PFSK-1 (cell line): Measurements from ENCODE around the gene HHAT.

Experiments used
- FOXP2 ChIP-seq: optimal IDR thresholded peaks from 2 replicates; pipeline ENCODE3; 2011; ENCODE audit warnings: borderline replicate concordance, control low read depth, inconsistent platforms; ENCODE audit not compliant: insufficient read depth; ENCODE audit errors: extremely low read length, extremely low read depth
- POLR2AphosphoS5 ChIP-seq: IDR thresholded peaks from 2 replicates; pipeline ENCODE4 v1.6.1; 2012; ENCODE audit warnings: low read depth, mild to moderate bottlenecking, control low read depth, low read length, moderate library complexity
- REST ChIP-seq, 2 experiments: IDR thresholded peaks; 2 replicates each; pipeline versions ENCODE4 v1.6.1 to v1.8.0; 2011 to 2012; ENCODE audit warnings: low read depth in 2 of 2, low read length in 2 of 2, control low read depth in 1 of 2, inconsistent platforms in 1 of 2, mild to moderate bottlenecking in 1 of 2, moderate library complexity in 1 of 2; ENCODE audit not compliant: insufficient read depth in 1 of 2
- SIN3A ChIP-seq: IDR thresholded peaks from 2 replicates; pipeline ENCODE4 v1.6.1; 2012; ENCODE audit warnings: mild to moderate bottlenecking, low read length, moderate library complexity, borderline replicate concordance; ENCODE audit not compliant: insufficient read depth
- TAF1 ChIP-seq: IDR thresholded peaks from 2 replicates; pipeline ENCODE4 v1.6.1; 2012; ENCODE audit warnings: low read length, control low read depth, borderline replicate concordance; ENCODE audit not compliant: insufficient read depth

The HHAT gene

DNA sequence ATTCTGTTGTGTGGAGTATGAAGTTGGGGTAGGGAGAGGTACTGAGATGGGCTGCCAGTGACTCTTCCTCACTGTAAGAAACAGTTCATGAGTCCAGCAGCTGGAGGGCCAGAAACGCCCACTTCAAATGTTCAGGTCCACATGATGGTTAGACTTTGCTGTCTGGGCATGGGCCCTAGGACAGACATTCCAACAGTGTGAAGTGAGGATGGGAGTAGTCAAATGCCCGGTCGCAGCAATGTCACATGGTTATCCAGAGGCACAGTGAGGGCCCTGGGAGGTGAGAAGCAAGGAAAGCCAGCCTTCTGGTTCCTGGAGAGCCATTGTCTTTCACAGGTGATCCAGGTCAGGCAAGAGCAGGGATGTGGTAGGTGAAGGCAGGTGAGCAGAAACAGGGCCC lies 304.4 kb downstream of the HHAT start:
- TF ChIP-seq TAF1: no peak
- no peak for TF ChIP-seq REST (IDR thresholded peaks at IDR 0.05; ENCODE audit: insufficient read depth in 1 of 2, low read depth in 2 of 2, low read length in 2 of 2)
- TF ChIP-seq SIN3A: no peak
- no peak for TF ChIP-seq FOXP2
- no peak for TF ChIP-seq POLR2AphosphoS5

- TF ChIP-seq SIN3A: no peak
- TF ChIP-seq TAF1: no peak
- no peak for TF ChIP-seq POLR2AphosphoS5
- TF ChIP-seq FOXP2: no peak
- no peak for TF ChIP-seq REST (IDR thresholded peaks at IDR 0.05; ENCODE audit: insufficient read depth in 1 of 2, low read depth in 2 of 2, low read length in 2 of 2)
Measured at GRCh38 chr1:210633636-210634035, 304.9 kb downstream of the HHAT start.

DNA sequence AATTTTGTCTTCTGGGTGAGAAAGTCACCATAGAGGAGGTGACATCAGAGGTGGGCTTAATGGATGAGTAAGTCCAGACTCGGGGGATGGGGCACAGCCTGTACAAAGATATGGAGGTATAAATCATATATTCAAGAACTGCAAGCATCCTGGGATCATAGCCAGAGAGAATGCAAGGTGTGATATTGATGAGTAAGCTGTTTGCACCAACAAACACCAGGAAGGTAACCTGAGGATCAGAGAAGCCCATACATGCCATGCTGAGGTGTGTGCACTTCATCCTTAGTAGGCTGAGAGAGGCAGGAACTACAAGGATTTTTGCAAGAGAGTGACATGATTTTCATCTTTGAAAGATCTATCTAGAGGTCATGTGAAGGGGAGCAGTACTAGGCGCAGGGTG lies 306.4 kb downstream of the HHAT start:
- TF ChIP-seq SIN3A (no peak), FOXP2 (no peak), POLR2AphosphoS5 (no peak)

DNA sequence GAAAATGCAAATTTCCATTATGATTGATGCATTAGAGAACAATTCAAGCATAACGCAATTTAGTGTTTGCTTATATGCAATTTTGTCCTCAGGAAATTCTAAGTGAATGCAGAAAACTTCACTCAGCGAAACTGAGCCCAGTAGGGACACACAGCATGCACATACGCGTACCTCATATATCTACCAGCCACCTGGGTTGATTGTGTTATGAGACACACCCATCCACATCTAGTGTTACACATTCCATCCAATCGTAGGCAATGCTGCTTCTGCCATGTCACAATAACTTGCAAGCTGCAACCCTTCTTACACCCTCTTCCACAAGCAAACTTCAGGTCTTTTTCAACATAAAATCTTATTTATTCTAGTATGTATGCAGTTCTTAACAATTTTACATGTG lies 312.9 kb downstream of the HHAT start:
- TF ChIP-seq SIN3A (no peak), FOXP2 (no peak), REST (IDR thresholded peaks at IDR 0.05; ENCODE audit: insufficient read depth in 1 of 2, low read depth in 2 of 2, low read length in 2 of 2) (no peak), TAF1 (no peak), POLR2AphosphoS5 (no peak)

GRCh38 chr1:210645582-210646257 lies 317.0 kb downstream of the HHAT start:
- TF ChIP-seq REST (IDR thresholded peaks at IDR 0.05; ENCODE audit: insufficient read depth in 1 of 2, low read depth in 2 of 2, low read length in 2 of 2) (no peak), POLR2AphosphoS5 (no peak), SIN3A (no peak), TAF1 (no peak), FOXP2 (no peak)
